Stimulated activated memory B cell treated with anti-CD40 and anti-IgM and Interleukin-4, amounts not matched to agents 10 μg/mL and 1 μg/mL and 100 μg/mL, for 72 hours (primary cell): ENCODE data around the gene CCDC148.

Experiments used
- ATAC-seq: fragments of 150-1000 bp; cut with Tn5 transposase; 2 replicates; pipeline ENCODE4 v1.10.0; 2021
- H3K27ac Mint-ChIP-seq: one replicate; pipeline ENCODE4 v1.8.0; 2022; ENCODE audit warnings: mild to moderate bottlenecking, mixed read lengths
- H3K27me3 Mint-ChIP-seq: one replicate; pipeline ENCODE4 v1.8.0; 2022; ENCODE audit warnings: mixed read lengths
- H3K36me3 Mint-ChIP-seq: one replicate; pipeline ENCODE4 v1.8.0; 2022; ENCODE audit warnings: mixed read lengths
- H3K4me1 Mint-ChIP-seq: one replicate; pipeline ENCODE4 v1.8.0; 2022; ENCODE audit warnings: mixed read lengths
- H3K4me3 Mint-ChIP-seq: one replicate; pipeline ENCODE4 v1.8.0; 2022; ENCODE audit warnings: mild to moderate bottlenecking, moderate library complexity, mixed read lengths
- H3K9me3 Mint-ChIP-seq: one replicate; pipeline ENCODE4 v1.8.0; 2022; ENCODE audit warnings: mixed read lengths

The CCDC148 gene

DNA sequence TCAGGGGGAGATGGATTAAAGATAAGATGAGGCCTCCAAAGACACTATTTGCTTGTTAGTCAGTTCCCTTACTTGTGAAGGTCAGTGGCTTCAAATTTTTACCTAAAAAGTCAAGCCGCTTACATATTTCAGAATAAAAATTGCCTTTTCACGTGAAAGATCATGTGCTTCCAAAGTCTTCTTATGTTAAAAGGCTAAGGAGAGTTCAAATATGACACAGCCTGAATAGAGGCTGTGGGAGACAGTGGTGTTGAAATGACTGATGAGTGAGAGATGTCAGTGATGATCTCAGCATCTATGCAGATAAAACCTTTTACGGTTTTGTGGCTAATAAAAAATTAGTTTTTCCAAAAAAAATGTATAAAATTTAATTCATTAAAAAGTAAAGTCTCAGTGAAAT lies 314.4 kb downstream of the CCDC148 start:
- no peak overlapping the region for H3K27ac Mint-ChIP-seq
- peaks cover 6% of the 10 kb centered on the region for H3K4me1 Mint-ChIP-seq
- no peaks in the 10 kb centered on the region for H3K36me3 Mint-ChIP-seq
- H3K4me3 Mint-ChIP-seq, result no peak overlapping the region
- peaks cover 58% of the 10 kb centered on the region for H3K27me3 Mint-ChIP-seq
- no peak for ATAC-seq
- H3K9me3 Mint-ChIP-seq, result peaks cover 5% of the 10 kb centered on the region

GRCh38 chr2:158140201-158140600 lies 316.4 kb downstream of the CCDC148 start:
- ATAC-seq, result no peak
- Mint-ChIP-seq H3K9me3 (no peaks in the 10 kb centered on the region), H3K4me3 (no peak overlapping the region), H3K4me1 (peaks cover 6% of the 10 kb centered on the region), H3K27ac (no peak overlapping the region), H3K27me3 (peaks cover 47% of the 10 kb centered on the region), H3K36me3 (no peaks in the 10 kb centered on the region)

DNA sequence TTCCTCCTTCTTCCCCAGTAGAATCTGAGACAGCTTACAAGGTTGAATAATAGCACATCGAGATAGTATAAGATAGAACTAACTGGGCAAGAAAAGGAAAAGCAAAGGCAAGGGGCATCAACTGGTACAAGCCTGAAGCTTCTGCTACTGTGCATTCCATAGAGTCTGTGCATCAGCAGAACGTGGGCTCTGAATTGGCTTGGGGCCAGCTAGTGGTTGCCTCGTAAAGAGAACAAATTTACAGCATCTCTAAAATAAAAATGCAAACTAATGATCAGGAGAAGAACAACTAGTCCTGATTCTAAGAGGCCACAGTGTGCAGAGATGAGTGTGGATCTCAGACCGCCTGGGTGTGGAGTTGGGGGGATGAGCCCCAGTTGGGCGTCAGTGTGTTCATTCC lies 318.3 kb downstream of the CCDC148 start:
- H3K27me3 Mint-ChIP-seq, result peaks cover 31% of the 10 kb centered on the region
- no peak overlapping the region for H3K27ac Mint-ChIP-seq
- peaks cover 6% of the 10 kb centered on the region for H3K4me1 Mint-ChIP-seq
- no peaks in the 10 kb centered on the region for H3K9me3 Mint-ChIP-seq
- no peak overlapping the region for H3K4me3 Mint-ChIP-seq
- H3K36me3 Mint-ChIP-seq, result no peaks in the 10 kb centered on the region
- no peak for ATAC-seq

GRCh38 chr2:158135096-158135495 lies 321.5 kb downstream of the CCDC148 start:
- Mint-ChIP-seq H3K4me1 (no peaks in the 10 kb centered on the region), H3K9me3 (no peaks in the 10 kb centered on the region), H3K36me3 (no peaks in the 10 kb centered on the region), H3K4me3 (no peak overlapping the region), H3K27me3 (peaks cover 11% of the 10 kb centered on the region), H3K27ac (no peak overlapping the region)
- ATAC-seq, result no peak

GRCh38 chr2:158134655-158135054 lies 321.9 kb downstream of the CCDC148 start:
- Mint-ChIP-seq H3K9me3 (no peaks in the 10 kb centered on the region), H3K36me3 (no peaks in the 10 kb centered on the region), H3K27ac (no peak overlapping the region), H3K4me1 (no peaks in the 10 kb centered on the region), H3K27me3 (peaks cover 11% of the 10 kb centered on the region), H3K4me3 (no peak overlapping the region)
- no peak for ATAC-seq

GRCh38 chr2:158134055-158134454 lies 322.5 kb downstream of the CCDC148 start:
- H3K27me3 Mint-ChIP-seq, result peaks cover 11% of the 10 kb centered on the region
- no peaks in the 10 kb centered on the region for H3K36me3 Mint-ChIP-seq
- no peak for ATAC-seq
- no peak overlapping the region for H3K4me3 Mint-ChIP-seq
- no peaks in the 10 kb centered on the region for H3K9me3 Mint-ChIP-seq
- no peak overlapping the region for H3K27ac Mint-ChIP-seq
- H3K4me1 Mint-ChIP-seq, result no peaks in the 10 kb centered on the region

GRCh38 chr2:158131919-158132566 lies 324.5 kb downstream of the CCDC148 start:
- H3K27me3 Mint-ChIP-seq, result peaks cover under 1% of the 10 kb centered on the region
- no peaks in the 10 kb centered on the region for H3K36me3 Mint-ChIP-seq
- no peak for ATAC-seq
- no peaks in the 10 kb centered on the region for H3K4me1 Mint-ChIP-seq
- no peak overlapping the region for H3K27ac Mint-ChIP-seq
- H3K9me3 Mint-ChIP-seq, result no peaks in the 10 kb centered on the region
- no peak overlapping the region for H3K4me3 Mint-ChIP-seq

DNA sequence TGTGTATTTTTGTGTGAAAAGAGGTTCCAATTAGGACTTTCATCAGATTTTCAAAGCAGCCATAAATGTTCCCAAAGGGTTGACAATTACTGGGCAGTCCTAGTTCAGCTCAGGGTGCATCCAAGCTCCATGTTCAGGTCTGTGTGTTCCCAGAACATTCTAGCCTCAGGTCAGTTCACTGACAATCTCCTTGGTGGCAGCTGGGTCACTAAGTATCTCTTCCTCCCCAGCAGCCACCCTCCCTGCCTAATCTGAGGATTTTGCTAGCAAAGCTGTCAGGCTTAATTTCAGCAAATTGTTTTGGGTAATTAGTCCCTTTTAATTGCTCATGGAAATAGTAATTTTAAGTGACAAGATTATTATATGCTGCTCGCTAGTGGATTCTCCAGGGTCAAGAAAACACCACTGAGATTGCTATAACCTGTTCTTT lies 325.1 kb downstream of the CCDC148 start:
- Mint-ChIP-seq H3K36me3 (no peaks in the 10 kb centered on the region), H3K9me3 (no peaks in the 10 kb centered on the region), H3K4me3 (no peak overlapping the region), H3K27me3 (no peaks in the 10 kb centered on the region), H3K27ac (no peak overlapping the region), H3K4me1 (no peaks in the 10 kb centered on the region)
- ATAC-seq, result no peak

DNA sequence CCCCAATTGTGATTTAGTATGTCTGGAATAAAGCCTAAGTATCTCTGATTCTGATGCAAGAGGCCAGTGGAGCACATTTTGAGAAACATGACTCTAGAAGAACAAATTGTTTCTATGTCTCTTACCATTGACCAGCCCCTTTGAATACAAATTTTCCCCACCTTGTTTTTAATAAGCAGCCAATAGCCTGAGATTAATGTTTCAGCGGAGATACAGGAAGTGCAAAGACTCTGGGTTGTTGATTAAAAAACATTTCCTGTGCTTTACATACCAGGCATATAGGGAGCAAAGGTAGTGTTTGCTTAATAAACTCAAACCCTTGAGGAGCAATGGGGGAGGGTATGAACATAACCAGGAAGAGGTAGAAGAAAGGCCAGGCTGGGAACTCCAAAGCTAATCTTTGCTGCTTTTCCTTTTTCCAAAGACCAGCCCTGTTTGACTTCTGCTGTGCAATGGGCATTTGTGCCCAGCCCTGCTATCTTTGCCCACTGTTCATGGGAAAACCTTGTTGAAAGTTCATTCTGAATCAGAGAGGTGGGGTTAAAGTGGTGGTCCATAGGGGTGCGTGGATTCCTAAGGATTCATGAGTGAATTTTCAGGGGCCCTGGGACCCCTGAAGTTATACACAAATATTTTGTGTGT lies 325.6 kb downstream of the CCDC148 start:
- no peak overlapping the region for H3K4me3 Mint-ChIP-seq
- H3K9me3 Mint-ChIP-seq, result no peaks in the 10 kb centered on the region
- no peaks in the 10 kb centered on the region for H3K4me1 Mint-ChIP-seq
- no peaks in the 10 kb centered on the region for H3K27me3 Mint-ChIP-seq
- H3K36me3 Mint-ChIP-seq, result no peaks in the 10 kb centered on the region
- no peak overlapping the region for H3K27ac Mint-ChIP-seq
- no peak for ATAC-seq

DNA sequence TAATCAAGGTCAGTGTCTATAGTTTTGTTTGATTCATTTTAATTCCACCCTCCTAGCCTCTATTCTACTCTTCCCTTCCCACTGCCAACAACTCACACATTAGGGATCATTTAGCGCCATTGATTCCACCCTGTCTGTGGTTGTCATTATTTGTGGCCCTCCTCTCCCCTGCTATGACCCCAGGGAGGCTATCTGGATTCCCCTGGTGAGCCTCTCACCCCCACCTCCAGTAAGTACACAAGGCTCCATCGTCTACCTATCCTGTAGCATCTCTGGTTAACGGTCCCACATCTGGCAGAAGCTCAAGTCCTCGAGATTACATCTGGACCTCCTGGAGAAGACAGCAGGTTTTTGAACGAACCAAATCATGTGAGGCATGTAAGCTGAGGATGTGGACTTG lies 327.5 kb downstream of the CCDC148 start:
- no peaks in the 10 kb centered on the region for H3K4me1 Mint-ChIP-seq
- no peak overlapping the region for H3K27ac Mint-ChIP-seq
- H3K36me3 Mint-ChIP-seq, result no peaks in the 10 kb centered on the region
- H3K9me3 Mint-ChIP-seq, result no peaks in the 10 kb centered on the region
- H3K4me3 Mint-ChIP-seq, result no peak overlapping the region
- no peak for ATAC-seq
- H3K27me3 Mint-ChIP-seq, result no peaks in the 10 kb centered on the region

- no peaks in the 10 kb centered on the region for H3K36me3 Mint-ChIP-seq
- H3K9me3 Mint-ChIP-seq, result no peaks in the 10 kb centered on the region
- no peaks in the 10 kb centered on the region for H3K27me3 Mint-ChIP-seq
- no peak for ATAC-seq
- H3K27ac Mint-ChIP-seq, result no peak overlapping the region
- no peak overlapping the region for H3K4me3 Mint-ChIP-seq
- no peaks in the 10 kb centered on the region for H3K4me1 Mint-ChIP-seq
These were observed 328.2 kb downstream of the CCDC148 start for GRCh38 chr2:158128168-158128973.

GRCh38 chr2:158127380-158127804 lies 329.2 kb downstream of the CCDC148 start:
- no peak for ATAC-seq
- Mint-ChIP-seq H3K4me1 (no peaks in the 10 kb centered on the region), H3K9me3 (no peaks in the 10 kb centered on the region), H3K27ac (no peak overlapping the region), H3K27me3 (no peaks in the 10 kb centered on the region), H3K36me3 (no peaks in the 10 kb centered on the region), H3K4me3 (no peak overlapping the region)

DNA sequence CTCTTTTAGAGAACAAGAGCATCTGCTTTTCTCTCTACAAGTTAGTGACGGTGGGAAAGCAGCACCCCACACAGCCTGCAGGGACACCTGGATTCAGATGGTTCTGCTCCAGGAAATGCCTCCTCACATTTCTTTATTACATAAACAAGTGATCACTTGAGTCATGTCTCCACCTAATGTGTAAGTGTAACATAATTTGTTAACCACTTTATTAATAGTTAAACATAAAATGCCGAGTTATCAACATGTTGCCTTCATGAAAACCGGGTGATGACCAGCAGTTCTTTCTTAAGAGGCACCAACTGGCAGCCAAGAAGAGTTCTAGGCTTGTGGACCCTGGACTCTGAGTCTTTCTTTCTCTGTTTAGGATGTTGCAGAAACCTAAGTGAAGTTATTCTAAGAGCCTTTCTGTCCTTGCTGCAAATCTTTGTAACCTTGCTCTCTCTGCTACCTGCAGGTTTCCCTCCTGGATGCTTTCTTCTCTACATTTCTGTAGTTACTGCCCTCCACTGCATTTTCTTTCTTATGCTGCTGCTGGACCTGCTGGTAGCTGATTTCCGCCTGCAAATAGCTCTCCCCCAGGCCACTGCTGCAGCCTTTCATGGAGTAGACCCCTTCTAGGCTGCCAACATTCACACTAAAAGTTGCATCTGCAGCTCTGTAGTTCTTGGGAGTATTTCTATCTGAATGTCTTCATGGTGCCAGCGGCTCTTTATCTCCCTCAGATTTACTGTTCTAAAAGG lies 330.6 kb downstream of the CCDC148 start:
- H3K4me1 Mint-ChIP-seq, result no peaks in the 10 kb centered on the region
- no peaks in the 10 kb centered on the region for H3K36me3 Mint-ChIP-seq
- no peaks in the 10 kb centered on the region for H3K27me3 Mint-ChIP-seq
- ATAC-seq, result no peak
- H3K9me3 Mint-ChIP-seq, result no peaks in the 10 kb centered on the region
- H3K27ac Mint-ChIP-seq, result no peak overlapping the region
- H3K4me3 Mint-ChIP-seq, result no peak overlapping the region

- no peaks in the 10 kb centered on the region for H3K27me3 Mint-ChIP-seq
- no peak overlapping the region for H3K27ac Mint-ChIP-seq
- H3K4me3 Mint-ChIP-seq, result no peak overlapping the region
- no peak for ATAC-seq
- H3K36me3 Mint-ChIP-seq, result no peaks in the 10 kb centered on the region
- H3K4me1 Mint-ChIP-seq, result no peaks in the 10 kb centered on the region
- H3K9me3 Mint-ChIP-seq, result no peaks in the 10 kb centered on the region
These were observed 331.7 kb downstream of the CCDC148 start for GRCh38 chr2:158124896-158125295.
